Calu3 (cell line): ENCODE results near the gene RPS15A. TPM values are rescaled to one million over a fixed set of nuclear protein-coding genes. Genes with fewer than 3 reads are reported as not detected.

Source experiments
- BruUV-seq: library from RNA; stranded (reverse); fragments of 400-500 nt; replicated peaks from 2 replicates; lab custom pipeline; 2021; lab: Mats Ljungman, UMichigan
- CTCF ChIA-PET: fragments of 300-600 bp; sonication (Branson Sonifier 250); formaldehyde crosslinking; loops from one replicate; lab custom pipeline; 2022; ENCODE audit warnings: antibody characterized with exemption; lab: Charles Lee
- DNase-seq: peaks from one replicate; pipeline ENCODE4 v3.0.0; 2022
- H3K27ac Mint-ChIP-seq: one replicate; pipeline ENCODE4 v1.8.0; 2022; ENCODE audit warnings: mixed read lengths; ENCODE audit not compliant: unreplicated experiment
- H3K27me3 Mint-ChIP-seq: one replicate; pipeline ENCODE4 v1.8.0; 2022; ENCODE audit warnings: mixed read lengths; ENCODE audit not compliant: unreplicated experiment
- H3K36me3 Mint-ChIP-seq: one replicate; pipeline ENCODE4 v1.8.0; 2022; ENCODE audit warnings: mild to moderate bottlenecking, moderate library complexity, mixed read lengths; ENCODE audit not compliant: insufficient read depth, unreplicated experiment
- H3K4me1 Mint-ChIP-seq: one replicate; pipeline ENCODE4 v1.8.0; 2022; ENCODE audit warnings: mild to moderate bottlenecking, low read depth, mixed read lengths; ENCODE audit not compliant: unreplicated experiment
- H3K4me3 Mint-ChIP-seq: one replicate; pipeline ENCODE4 v1.8.0; 2022; ENCODE audit warnings: mild to moderate bottlenecking, low read depth, moderate library complexity, mixed read lengths; ENCODE audit not compliant: unreplicated experiment
- H3K9me3 Mint-ChIP-seq: one replicate; pipeline ENCODE4 v1.8.0; 2022; ENCODE audit warnings: low read depth, mixed read lengths; ENCODE audit not compliant: unreplicated experiment
- intact Hi-C: fragments of 100-400 bp; cut with micrococcal nuclease; formaldehyde crosslinking; loops from one replicate; pipeline ENCODE4 v1.10.0; 2022; ENCODE audit not compliant: unreplicated experiment
- total RNA-seq: library from RNA; stranded (reverse); gene quantifications from 2 replicates; pipeline ENCODE4 v1.2.3, GENCODE V29; 2022
- TF ChIP-seq, protein P1 (sequence below): fragments of 200-600 bp; IDR thresholded peaks from one replicate; pipeline ENCODE4 v1.8.0; 2022; ENCODE audit warnings: antibody characterized with exemption; ENCODE audit not compliant: unreplicated experiment

The RPS15A gene
- total RNA-seq, 1 experiment from 2014 or later, result 1,352 TPM

DNA sequence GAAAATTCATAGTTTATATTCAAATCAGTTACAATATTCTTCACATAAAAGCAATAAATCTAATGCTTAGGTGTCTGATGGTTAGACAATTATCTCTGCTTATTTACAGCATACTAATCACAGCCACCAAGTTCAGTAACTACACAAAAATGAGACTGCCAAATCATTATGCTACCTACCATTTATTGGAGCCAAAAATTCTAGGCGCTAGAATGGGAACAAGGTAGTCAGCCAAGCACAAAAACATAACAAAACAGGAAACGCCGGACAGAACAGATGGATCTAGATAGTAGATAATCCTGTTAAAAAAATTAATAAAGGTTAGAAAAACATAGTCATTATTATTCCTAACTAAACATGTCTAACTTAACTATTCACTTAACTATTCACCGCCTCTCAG is 7.6 kb upstream of the RPS15A start:
- Mint-ChIP-seq H3K27me3 (no peaks in the 10 kb centered on the region), H3K9me3 (no peaks in the 10 kb centered on the region), H3K4me3 (no peak overlapping the region), H3K4me1 (peaks cover 34% of the 10 kb centered on the region), H3K36me3 (peaks cover 96% of the 10 kb centered on the region), H3K27ac (no peak overlapping the region)
- no peak for DNase-seq
- CTCF ChIA-PET, result interaction anchor here (1.3 kb wide), 1 partner anchor 288 kb away, joined by 3 read pairs; no protein-coding TSS in a partner anchor
- intact Hi-C loops, result no loop called here
- no TSS peak for BruUV-seq
- TF ChIP-seq, protein P1, sequence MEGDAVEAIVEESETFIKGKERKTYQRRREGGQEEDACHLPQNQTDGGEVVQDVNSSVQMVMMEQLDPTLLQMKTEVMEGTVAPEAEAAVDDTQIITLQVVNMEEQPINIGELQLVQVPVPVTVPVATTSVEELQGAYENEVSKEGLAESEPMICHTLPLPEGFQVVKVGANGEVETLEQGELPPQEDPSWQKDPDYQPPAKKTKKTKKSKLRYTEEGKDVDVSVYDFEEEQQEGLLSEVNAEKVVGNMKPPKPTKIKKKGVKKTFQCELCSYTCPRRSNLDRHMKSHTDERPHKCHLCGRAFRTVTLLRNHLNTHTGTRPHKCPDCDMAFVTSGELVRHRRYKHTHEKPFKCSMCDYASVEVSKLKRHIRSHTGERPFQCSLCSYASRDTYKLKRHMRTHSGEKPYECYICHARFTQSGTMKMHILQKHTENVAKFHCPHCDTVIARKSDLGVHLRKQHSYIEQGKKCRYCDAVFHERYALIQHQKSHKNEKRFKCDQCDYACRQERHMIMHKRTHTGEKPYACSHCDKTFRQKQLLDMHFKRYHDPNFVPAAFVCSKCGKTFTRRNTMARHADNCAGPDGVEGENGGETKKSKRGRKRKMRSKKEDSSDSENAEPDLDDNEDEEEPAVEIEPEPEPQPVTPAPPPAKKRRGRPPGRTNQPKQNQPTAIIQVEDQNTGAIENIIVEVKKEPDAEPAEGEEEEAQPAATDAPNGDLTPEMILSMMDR, result no peak

DNA sequence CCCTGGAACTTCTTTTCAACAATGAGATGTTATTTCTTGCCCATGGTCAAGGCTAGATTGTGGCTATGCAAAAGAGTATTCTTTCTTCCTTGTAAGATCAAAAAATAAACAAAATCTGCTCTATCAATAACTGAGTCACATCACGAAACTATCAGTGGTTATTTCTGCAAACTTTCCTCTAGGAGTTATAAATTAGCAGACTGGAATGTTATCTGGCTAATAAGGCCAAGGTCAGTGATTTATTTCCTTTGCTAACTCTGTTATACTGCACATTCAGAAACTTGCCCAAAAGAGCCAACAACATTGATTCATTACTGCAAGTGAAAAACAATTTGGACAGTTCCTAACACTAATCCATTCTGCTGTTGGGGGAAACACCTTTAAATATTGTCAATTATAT is 6.2 kb upstream of the RPS15A start:
- H3K27ac Mint-ChIP-seq, result peak overlapping the region; percentile 69

DNA sequence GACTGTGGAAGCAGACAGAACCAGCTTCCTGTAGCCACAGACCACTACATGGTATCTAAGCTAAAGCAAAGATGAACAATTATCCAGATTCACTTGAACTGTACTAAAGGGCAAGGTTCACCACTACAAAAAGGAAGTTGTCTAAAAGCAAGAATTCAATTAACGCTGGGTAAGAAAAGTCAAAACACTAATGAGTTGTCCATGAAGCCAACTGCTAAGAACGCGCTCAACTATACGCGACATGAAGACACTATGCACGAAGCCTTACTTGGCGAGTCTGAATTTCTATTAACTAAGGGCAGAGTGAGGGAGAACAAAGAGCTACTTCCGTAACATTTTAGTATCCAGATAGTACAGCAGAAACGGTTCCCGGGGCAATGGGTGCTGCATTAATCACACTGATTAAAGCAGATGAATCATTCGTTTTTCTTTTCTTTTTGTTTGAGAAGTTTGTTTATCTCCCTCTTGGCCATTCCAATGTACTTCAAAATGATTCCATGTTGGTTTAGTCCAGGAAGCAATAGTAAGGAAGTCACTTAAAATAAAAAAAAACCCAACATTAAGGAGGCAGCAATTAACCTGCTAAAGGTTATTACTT is 2.8 kb upstream of the RPS15A start:
- BruUV-seq, result no TSS peak
- Mint-ChIP-seq H3K27me3 (no peaks in the 10 kb centered on the region), H3K27ac (no peak overlapping the region), H3K4me1 (peaks cover 37% of the 10 kb centered on the region), H3K36me3 (peaks cover 92% of the 10 kb centered on the region), H3K4me3 (no peak overlapping the region), H3K9me3 (no peaks in the 10 kb centered on the region)
- no peak for DNase-seq
- TF ChIP-seq, protein P1, result no peak
- intact Hi-C loops, result no loop called here
- CTCF ChIA-PET, result interaction anchor here (0.6 to 4.8 kb wide), 2 partner anchors 8 to 176 kb away, joined by 3 to 39 read pairs; partner anchors contain the start of gene ARL6IP1

More for the DNA sequence above, 6.2 kb upstream of the RPS15A start:
- peaks cover 92% of the 10 kb centered on the region for H3K36me3 Mint-ChIP-seq
- CTCF ChIA-PET, result interaction anchor here (1.4 kb wide), 1 partner anchor 340 kb away, joined by 3 read pairs; no protein-coding TSS in a partner anchor
- peak overlapping the region; percentile 32 for H3K4me3 Mint-ChIP-seq
- no TSS peak for BruUV-seq
- H3K9me3 Mint-ChIP-seq, result no peaks in the 10 kb centered on the region
- H3K4me1 Mint-ChIP-seq, result peaks cover 36% of the 10 kb centered on the region
- TF ChIP-seq, protein P1, result no peak
- H3K27me3 Mint-ChIP-seq, result no peaks in the 10 kb centered on the region
- intact Hi-C loops, result no loop called here
- no peak for DNase-seq

DNA sequence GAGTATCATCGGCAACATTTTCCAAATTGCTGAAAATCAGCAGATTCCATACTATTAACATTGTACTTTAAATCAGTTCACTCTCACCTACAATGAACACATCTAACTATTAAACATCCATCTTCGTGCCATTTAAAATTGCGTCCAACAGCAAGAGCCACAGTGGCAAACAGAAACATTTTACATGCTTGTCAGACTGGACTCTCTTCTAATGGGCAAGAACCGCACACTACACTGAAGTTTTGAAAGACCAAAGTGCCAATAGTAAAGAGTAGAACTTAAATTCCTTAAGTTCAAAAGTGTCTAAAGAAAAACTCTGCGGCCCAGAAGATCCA is 652 bp downstream of the RPS15A start:
- H3K4me3 Mint-ChIP-seq, result peak overlapping the region; percentile 96
- H3K36me3 Mint-ChIP-seq, result peaks cover 93% of the 10 kb centered on the region
- H3K9me3 Mint-ChIP-seq, result no peaks in the 10 kb centered on the region
- H3K27ac Mint-ChIP-seq, result peak overlapping the region; percentile 98
- intact Hi-C loops, result no loop called here
- H3K27me3 Mint-ChIP-seq, result no peaks in the 10 kb centered on the region
- DNase-seq, result no peak
- H3K4me1 Mint-ChIP-seq, result peaks cover 47% of the 10 kb centered on the region
- TSS peak; percentile 45 for BruUV-seq
- TF ChIP-seq, protein P1, result no peak
- CTCF ChIA-PET, result interaction anchor here (0.6 to 4.8 kb wide), 3 partner anchors 9 to 304 kb away, joined by 10 to 39 read pairs (median 17); partner anchors contain the start of gene ARL6IP1
